GM21723 (cell line): Measurements from ENCODE around the gene SEC63.
"Not testable (repeated sequence)": the region's sequence is repeated elsewhere in the genome, so short reads cannot be mapped to it uniquely, and the experiment has no call there.

Source experiments
- ATAC-seq: cut with Tn5 transposase; IDR thresholded peaks from one replicate; pipeline ENCODE4 v1.9.1; 2021; ENCODE audit warnings: mild to moderate bottlenecking, moderate library complexity; ENCODE audit not compliant: unreplicated experiment

SEC63 gene

GRCh38 chr6:107973594-107973993, 15.6 kb upstream of the SEC63 start:
- ATAC-seq: no peak

GRCh38 chr6:107972413-107973096, 14.5 kb upstream of the SEC63 start:
- no peak for ATAC-seq

- no peak for ATAC-seq
Observed at GRCh38 chr6:107971181-107971580, 13.2 kb upstream of the SEC63 start.

- ATAC-seq: no peak
Observed at GRCh38 chr6:107970255-107970654, 12.2 kb upstream of the SEC63 start.

- ATAC-seq: no peak
Observed at GRCh38 chr6:107968081-107968480, 10.1 kb upstream of the SEC63 start.

GRCh38 chr6:107965746-107966145, 7.7 kb upstream of the SEC63 start:
- ATAC-seq: no peak

- no peak for ATAC-seq
Observed at GRCh38 chr6:107962723-107963122, 4.7 kb upstream of the SEC63 start.

GRCh38 chr6:107959392-107959791, 1.4 kb upstream of the SEC63 start:
- ATAC-seq: no peak

GRCh38 chr6:107958689-107959362, 818 bp upstream of the SEC63 start:
- not testable (repeated sequence) for ATAC-seq

- peak; percentile 54 for ATAC-seq
Observed at GRCh38 chr6:107957308-107957908, 600 bp downstream of the SEC63 start.

- ATAC-seq: no peak
Observed at GRCh38 chr6:107956586-107957307, 1.3 kb downstream of the SEC63 start.

GRCh38 chr6:107956181-107956580, 1.8 kb downstream of the SEC63 start:
- no peak for ATAC-seq

- not testable (repeated sequence) for ATAC-seq
Observed at GRCh38 chr6:107953858-107954414, 4.1 kb downstream of the SEC63 start.

- ATAC-seq: no peak
Observed at GRCh38 chr6:107943626-107944439, 14.2 kb downstream of the SEC63 start.

- no peak for ATAC-seq
Observed at GRCh38 chr6:107942142-107942541, 15.9 kb downstream of the SEC63 start.

- no peak for ATAC-seq
Observed at GRCh38 chr6:107941627-107942026, 16.4 kb downstream of the SEC63 start.

- ATAC-seq: no peak
Observed at GRCh38 chr6:107941199-107941598, 16.8 kb downstream of the SEC63 start.

- not testable (repeated sequence) for ATAC-seq
Observed at GRCh38 chr6:107936910-107937292, 21.1 kb downstream of the SEC63 start.

- no peak for ATAC-seq
Observed at GRCh38 chr6:107936162-107936909, 21.7 kb downstream of the SEC63 start.

GRCh38 chr6:107934229-107934628, 23.8 kb downstream of the SEC63 start:
- ATAC-seq: not testable (repeated sequence)
